GM18517 (cell line): ENCODE measurements around the gene ZNF813.

ENCODE experiments used
- ATAC-seq: cut with Tn5 transposase; IDR thresholded peaks from one replicate; pipeline ENCODE4 v1.9.1; 2021; ENCODE audit warnings: mild to moderate bottlenecking, moderate library complexity; ENCODE audit not compliant: unreplicated experiment

The ZNF813 gene

GRCh38 chr19:53519446-53519845, 51.9 kb downstream of the ZNF813 start:
- ATAC-seq, result no peak

DNA sequence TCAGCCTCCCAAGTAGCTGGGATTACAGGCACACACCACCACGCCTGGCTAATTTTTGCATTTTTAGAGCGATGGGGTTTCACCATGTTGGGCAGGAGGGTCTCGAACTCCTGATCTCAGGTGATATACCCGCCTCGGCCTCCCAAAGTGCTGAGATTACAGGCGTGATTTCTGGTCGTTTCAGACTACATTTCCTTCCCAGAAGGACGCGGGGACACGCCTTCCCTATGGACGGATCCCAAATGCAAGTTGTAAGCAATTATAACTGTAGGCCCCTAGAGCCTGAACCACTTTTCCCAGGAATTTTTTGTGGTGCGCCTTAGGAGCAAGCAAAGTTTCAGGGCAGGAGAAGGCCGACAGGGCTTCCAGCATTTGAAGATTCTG, 52.6 kb downstream of the ZNF813 start:
- no peak for ATAC-seq

DNA sequence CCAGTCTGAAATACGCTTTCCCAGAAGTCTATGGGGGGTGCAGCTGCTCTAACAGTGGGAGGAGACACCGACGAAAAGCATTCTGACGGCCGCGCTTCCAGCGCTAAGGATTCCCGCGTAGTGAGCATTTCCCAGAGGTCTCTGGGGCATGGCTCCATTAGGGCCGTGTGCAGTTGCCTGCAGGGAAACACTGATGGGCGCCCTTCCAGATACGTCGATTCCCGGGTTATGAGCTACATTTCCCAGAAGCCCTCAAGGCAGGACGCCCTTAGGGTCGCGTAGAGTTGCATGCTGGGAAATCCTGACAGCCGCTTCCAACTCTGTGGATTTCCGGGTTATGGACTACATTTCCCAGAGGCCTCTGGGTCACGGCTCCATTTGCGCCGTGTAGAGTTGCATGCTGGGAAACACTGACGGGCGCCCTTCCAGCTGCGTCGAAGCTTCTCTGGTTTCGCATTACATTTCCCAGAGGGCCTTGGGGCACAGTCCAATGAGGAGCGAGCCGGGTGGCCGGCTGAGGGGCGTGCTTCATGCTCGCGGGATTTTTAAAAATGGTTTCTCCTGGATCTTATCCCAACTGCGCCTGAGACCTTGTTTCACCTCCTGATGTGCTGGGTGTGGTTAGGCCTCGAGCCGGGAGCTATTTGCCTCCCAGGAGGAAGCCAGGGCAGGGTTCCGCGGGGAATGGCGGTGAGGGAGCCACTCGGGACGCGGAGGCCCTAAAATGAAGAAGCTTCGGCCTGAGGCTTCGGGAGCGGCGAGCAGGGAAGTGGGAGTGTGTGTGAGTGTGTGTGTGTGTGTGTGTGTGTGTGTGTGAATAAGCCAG, 53.2 kb downstream of the ZNF813 start:
- peak; percentile 97 for ATAC-seq

GRCh38 chr19:53521373-53522202, 54.1 kb downstream of the ZNF813 start:
- no peak for ATAC-seq

DNA sequence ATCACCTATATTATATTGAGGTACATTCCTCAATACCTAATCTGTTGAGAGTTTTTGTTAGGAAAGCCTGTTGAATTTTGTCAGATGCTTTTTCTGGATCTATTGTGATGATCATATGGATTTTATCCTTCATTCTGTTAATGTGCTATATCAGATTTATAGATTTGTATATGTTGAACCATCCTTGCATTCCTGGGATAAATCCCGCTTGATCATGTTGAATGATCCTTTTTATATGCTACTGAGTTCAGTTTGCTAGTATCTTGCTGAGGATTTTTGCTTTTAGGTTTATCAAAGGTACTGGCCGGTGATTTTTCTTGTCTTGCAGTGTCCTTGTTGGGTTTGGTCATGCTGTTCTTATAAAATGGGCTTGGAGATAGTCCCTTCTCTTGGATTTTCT, 58.4 kb downstream of the ZNF813 start:
- no peak for ATAC-seq

- no peak for ATAC-seq
Observed at GRCh38 chr19:53530622-53531021, 63.1 kb downstream of the ZNF813 start.

GRCh38 chr19:53531457-53531856, 63.9 kb downstream of the ZNF813 start:
- no peak for ATAC-seq

DNA sequence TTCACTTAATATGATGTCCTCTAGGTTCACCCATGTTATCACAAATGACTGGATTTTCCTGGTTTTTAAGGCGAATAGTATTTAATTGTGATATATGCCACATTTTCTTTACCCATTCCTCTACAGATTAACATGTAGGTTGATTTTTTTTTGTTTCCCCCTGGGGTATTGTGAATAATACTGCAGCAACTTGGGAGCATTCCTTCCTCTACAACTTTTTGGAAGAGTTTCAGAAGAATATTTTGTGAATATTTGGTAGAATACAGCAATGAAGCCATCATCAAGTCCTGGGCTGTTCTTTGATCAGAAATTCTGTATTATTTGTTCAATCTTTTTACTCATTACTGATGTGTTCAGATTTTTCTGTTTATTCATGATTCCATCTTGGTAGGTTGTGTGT, 64.8 kb downstream of the ZNF813 start:
- no peak for ATAC-seq

- no peak for ATAC-seq
Observed at GRCh38 chr19:53536225-53536548, 68.7 kb downstream of the ZNF813 start.

GRCh38 chr19:53537121-53537520, 69.6 kb downstream of the ZNF813 start:
- no peak for ATAC-seq

GRCh38 chr19:53537521-53538377, 70.2 kb downstream of the ZNF813 start, which contains the start of gene ZNF331:
TSS of gene ZNF331 (plus strand) at chr19:53538145. CDS start at chr19:53569377, 31,232 bp downstream.
- peak; percentile 57 for ATAC-seq

GRCh38 chr19:53538378-53539109, 71.0 kb downstream of the ZNF813 start:
- ATAC-seq, result peak; percentile 11

DNA sequence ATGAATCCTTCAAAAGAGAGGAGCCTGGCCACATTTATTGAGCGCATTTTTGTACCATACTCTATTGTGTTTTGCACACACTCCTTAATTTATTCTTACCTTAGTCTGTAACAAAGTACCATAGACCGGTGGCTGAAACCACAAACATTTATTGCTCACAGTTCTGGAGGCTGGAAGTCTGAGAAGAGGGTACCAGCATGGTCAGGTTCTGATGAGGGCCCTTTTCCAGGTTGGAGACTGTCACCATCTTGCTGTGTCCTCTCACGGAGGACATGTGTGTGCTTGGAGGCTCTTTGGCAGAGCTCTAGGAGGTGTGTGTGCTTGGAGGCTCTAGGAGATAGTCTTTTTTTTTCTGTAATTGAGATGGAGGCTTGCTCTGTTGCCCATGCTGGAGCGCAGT, 72.6 kb downstream of the ZNF813 start:
- no peak for ATAC-seq

- ATAC-seq, result no peak
Observed at GRCh38 chr19:53541971-53542370, 74.4 kb downstream of the ZNF813 start.

DNA sequence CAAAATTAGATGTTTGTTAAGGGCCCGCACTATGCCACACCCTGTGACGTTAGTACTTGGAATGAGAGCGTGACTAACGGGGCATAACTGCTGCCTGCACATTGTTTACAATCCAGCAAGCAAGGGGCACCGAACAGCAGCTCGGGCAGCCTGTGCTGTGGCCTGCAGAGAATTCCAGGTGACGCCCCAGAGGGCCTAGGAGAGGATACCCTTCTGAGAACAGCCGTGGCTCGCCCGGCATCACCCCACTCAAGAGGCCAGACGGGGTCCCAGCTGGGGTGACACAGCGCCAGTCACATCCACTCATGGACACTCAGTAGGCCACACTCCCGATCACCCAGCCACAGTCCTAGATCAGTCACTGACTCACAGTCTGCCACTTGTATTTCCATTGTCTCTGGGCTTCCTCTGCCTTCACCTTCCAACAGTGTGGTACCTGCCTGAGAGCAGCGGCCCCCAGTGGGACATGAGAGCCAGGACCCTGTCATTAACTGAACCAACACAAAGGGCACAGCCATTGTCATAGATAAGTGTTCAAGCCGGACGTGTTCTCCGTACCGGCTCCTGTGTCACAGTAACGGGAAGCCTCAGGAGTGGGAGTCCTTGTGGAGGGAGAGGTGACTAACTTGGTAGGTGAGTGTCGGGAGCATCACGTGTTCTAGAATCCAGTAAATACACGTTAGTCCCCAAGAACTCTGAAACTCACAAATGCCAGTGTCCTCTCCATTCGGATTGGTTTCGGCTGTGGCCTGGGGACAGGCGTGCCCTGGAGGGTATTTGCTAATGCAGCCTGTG, 77.9 kb downstream of the ZNF813 start:
- ATAC-seq, result no peak
